Fibroblast of upper back skin (primary cell): ENCODE measurements around the gene SYTL3.

Source experiments
- DNase-seq: peaks from one replicate; pipeline ENCODE4 v3.0.0-alpha.2; 2013

The SYTL3 gene

GRCh38 chr6:158735009-158735408, 85.2 kb downstream of the SYTL3 start:
- DNase-seq = no peak

- no peak for DNase-seq
Observed at GRCh38 chr6:158737082-158737709, 87.3 kb downstream of the SYTL3 start.

DNA sequence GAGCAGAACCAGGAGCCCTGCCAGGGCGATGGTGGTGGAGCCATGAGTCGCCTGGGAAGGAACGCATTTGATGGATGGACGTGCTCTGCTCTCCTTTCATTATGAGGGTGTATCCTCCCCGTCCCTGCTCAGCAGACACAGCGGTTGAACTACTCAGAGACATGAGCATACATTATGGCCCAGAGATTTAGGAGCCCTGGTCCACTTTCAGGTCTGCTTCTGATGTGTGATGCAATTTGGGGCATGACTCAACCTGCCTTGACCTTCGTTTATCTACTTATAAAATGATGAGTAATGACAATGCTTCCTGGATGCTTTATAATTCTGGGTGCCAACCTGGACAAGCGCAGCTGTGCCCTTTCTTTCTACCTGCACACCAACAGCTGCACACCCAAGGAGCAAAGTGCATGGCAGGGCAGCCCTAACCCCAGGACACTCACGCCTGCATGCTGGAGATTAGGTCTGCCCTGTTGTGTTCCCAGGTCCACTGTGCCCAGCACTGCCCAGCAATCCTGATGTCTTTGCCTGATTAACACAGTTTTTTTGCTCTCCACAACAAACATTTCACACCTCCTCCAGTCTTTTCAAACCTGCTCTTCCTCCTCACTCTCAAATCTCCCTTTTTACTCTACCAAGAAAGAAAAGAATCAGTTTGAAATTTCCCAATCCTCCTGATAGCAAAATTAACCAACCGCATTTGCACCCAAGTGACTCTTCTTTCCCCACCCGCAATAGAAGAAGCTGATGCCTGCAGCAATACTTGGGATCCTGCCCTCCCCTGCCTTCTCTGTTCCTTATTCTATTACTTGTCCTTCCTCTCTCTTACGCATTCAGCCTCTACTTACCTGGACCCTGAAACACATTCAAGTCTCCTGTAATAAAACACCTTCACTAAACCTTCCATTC, 88.1 kb downstream of the SYTL3 start:
- DNase-seq = peak; percentile 43

DNA sequence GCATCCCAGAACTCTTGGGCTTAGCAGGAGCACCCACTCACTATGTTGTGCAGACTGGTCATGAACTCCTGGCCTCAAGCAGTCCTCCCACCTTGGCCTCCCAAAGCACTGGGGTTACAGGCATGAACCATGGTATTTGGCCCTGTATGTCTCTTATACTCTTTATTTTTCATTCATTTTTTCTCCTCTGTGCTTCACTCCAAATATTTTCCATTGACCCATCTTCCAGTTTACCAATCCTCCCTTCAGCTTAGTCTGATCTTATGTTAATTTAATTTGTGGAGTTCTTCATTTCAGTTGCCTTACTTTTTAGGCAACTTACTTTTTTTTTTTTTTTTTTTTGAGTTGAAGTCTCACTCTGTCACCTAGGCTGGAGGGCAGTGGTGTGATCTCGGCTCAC, 89.8 kb downstream of the SYTL3 start:
- DNase-seq = no peak

DNA sequence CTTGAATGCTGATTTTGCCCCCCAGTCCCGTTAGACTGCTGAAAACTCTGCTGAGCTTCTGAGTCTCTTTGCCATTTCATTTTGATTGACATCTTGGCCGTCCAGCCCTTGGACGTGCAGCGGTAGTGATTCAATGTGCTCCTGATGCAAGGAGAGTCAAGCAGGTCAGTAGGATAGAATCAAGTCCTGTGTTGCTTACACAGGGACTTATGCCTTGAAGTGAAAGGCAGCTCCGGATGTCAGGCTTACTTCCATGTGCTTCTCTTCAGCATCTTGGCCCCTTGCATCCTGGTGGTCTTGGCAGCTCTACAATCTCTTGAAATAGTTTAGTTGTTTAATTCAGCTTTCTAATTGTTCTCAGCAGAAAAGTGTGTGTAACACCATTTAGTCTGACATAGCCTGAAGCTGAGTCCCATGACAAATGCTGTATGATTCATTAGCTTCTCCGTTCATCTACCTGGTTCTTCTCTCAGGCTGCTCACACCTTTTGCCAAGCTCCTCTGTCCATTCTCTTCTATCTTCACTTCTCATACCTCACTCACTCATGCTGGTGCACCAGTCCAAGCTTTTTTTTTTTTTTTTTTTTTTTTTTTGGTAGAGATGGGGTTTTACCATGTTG, 93.3 kb downstream of the SYTL3 start:
- no peak for DNase-seq

DNA sequence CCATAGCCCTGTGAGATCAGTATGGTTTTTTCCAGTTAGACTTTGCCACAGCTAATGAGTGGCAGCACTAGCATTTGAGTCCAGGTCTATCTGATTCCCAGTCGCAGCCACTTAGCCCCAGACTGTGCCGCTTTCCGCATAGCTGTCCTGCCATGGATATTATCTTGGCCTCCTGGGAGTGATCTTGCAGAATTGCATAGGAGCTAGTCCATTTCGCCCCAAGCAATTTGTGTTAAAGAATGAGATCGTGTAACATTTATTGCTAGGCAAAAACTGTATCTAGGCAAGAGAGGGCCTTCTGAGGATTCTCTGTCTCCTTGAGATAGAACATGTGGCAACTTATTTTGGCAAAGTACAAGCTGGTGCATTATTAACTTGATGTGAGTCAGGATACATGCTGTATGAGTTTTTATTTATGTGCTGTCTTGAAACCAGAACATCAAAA, 95.2 kb downstream of the SYTL3 start:
- DNase-seq = no peak

DNA sequence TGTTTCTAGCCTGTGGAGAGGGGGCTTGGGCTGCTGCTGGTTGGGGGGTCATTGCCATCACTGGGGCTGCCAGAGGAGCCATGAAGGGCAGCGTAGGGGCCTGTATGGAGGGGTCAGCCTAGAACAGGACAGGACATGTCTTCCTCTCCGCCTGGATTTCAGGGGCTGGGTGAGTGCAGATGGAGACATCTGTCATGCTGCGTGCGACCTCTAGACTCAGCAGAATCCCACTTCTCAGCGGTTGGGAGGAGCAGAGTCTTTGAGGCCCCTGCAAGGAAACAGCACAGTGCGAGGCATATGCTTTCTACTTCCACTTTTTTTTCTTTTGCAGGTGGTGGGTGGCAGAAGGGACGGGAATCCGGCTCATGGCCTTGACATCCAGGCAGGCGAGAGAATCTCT, 101.4 kb downstream of the SYTL3 start:
- no peak for DNase-seq

DNA sequence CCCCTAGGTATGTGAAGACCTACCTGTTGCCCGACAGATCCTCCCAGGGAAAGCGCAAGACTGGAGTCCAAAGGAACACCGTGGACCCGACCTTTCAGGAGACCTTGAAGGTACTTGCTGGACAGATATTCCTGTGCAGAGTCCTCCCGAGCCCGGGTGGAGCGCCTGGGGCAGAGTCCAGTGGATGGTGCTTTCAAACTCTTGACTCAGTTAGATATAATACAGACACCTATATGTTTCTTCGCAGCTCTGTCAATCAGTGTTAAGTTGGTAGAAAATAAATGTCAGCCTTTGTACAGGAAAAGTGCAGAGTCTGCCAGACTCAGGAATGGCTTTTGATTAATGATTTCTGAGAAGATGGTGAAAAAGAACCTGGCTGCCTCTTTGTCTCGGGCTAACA, 102.1 kb downstream of the SYTL3 start:
- DNase-seq = no peak

- DNase-seq = no peak
Observed at GRCh38 chr6:158752613-158753012, 102.8 kb downstream of the SYTL3 start.

GRCh38 chr6:158753811-158754210, 104.0 kb downstream of the SYTL3 start:
- DNase-seq = no peak

GRCh38 chr6:158754738-158755137, 104.9 kb downstream of the SYTL3 start:
- DNase-seq = no peak

GRCh38 chr6:158755636-158756035, 105.8 kb downstream of the SYTL3 start:
- no peak for DNase-seq

GRCh38 chr6:158756126-158756525, 106.3 kb downstream of the SYTL3 start:
- no peak for DNase-seq

DNA sequence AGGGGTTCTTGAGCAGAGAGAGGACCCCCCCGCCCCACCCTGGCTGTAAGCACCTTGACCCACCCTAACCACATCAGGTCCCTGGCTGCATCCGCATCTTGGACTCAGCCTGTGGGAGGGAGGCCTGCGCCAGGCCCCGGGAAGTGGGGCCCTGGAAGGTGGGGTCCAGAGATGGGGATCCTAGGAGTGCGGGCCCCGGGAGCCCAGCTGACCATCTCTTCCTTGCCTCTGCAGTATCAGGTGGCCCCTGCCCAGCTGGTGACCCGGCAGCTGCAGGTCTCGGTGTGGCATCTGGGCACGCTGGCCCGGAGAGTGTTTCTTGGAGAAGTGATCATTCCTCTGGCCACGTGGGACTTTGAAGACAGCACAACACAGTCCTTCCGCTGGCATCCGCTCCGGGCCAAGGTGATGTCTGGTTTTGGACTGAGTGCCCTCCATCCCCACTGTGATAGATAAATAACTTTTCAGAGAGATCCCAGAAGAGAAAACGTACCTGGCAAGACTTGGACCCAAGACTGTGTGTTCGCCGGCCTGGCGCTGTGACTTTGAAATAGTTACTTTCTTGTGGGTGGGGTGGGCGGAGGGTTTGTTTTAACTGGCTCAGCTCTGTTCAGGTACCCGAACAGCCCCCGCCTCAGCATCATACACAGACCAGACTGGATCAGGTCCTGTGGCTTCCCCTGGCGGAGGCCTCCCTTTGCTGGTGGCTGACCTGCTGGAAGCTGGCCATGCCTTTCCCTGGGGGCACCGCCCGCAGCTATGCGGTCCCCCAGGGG, 107.3 kb downstream of the SYTL3 start:
- no peak for DNase-seq

DNA sequence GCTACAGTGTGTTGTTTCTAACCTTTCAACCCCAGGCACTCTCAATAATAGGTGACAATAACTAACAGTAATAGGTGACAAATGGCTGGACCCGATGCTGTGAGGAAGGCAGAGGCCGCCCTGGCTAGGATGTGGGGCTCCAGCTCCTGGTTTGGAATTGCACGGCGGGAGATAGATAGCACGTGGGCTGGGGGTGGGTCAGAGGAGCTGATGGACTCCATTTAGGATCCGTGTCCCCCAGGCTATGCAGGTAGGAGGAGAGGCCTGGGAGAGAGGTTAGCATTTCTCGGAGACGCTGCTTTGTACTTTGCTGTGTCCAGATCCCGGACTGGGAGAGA, 107.9 kb downstream of the SYTL3 start:
- DNase-seq = no peak

DNA sequence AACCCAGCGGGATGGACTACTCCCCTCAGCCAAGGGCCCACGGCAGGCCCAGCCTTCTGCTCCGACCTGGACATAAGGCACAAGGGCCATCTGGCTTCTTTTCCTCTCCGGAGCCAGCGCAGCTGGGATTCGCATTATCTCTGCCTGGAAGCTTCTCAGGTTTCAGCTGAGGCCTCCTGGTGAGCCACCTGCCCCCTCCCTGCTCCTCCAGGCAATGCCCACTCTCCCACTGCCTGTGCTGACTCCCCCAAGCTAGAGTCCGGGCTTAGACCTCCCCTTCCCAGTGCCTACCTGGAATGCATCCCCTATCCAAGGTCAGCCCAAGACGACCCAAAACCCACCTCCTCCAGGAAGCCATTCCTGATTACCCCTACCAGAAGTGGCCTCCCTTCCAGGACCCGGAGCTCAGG, 108.6 kb downstream of the SYTL3 start:
- DNase-seq = peak; percentile 32

- no peak for DNase-seq
Observed at GRCh38 chr6:158758941-158759479, 109.2 kb downstream of the SYTL3 start.

DNA sequence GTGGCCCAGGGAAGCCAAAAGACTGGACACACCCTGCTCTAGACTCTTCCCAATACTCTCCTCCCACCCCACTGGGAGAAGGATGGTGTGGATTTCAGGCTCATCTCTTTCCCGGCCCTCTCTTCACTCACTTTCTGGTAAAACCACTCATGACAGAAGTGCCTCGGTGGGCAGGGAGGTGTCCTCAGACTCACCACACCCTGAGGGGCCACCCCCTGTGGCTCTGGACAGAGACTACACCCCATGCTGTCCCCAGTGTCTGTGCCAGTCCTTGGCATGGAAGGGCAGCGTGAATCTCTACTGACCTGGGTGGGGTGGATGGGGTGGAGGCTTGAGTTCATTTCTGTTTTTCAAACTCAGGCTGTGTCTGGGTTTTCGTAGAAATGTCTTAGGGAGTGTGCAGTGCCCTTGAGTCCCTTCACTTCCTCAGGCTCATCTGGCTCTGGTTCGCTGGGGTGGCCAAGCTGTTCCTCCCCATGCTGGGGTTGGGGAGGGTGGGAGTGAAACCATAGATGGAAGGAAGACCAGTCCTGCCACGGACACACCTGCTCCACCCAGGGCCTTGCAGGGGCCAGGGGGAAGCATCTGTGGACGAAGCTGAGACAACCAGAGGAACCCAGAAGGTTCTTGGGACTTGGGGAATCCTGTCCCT, 110.2 kb downstream of the SYTL3 start:
- no peak for DNase-seq

GRCh38 chr6:158760618-158761250, 110.9 kb downstream of the SYTL3 start:
- no peak for DNase-seq

- no peak for DNase-seq
Observed at GRCh38 chr6:158761746-158762145, 111.9 kb downstream of the SYTL3 start.

DNA sequence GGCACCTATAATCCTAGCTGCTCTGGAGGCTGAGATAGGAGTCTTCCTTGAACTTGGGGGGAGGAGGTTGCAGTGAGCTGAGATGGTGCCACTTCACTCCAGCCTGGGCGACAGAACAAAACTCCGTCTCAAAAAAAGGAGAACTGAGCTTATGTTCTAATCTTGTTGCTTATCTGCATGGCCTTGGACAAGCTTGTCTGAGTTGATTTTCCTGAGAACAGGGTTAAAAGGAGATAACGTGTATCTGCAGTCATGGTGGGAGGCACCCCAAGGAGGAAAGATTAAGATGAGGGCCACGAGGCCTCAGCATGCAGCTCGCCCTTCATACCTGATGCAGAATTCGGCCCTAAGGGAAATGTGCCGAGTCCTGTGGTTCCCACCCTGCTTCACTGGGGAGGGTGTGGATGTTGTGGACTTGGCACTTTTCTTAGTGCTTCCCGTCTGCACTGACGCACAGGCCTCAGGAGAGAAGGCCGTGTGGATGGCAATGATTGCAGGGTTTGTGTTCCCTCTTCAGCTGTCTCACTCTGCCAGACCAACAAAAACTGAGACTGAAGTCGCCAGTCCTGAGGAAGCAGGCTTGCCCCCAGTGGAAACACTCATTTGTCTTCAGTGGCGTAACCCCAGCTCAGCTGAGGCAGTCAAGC, 113.1 kb downstream of the SYTL3 start:
- no peak for DNase-seq
